OCI-LY3 (cell line): Measurements from ENCODE around the gene ADGRV1.

Source experiments
- CTCF ChIP-seq: fragments of 200-600, 300-600 bp; sonication (generic); IDR thresholded peaks from 2 replicates; pipeline ENCODE4 v1.5.1; 2014; ENCODE audit warnings: antibody characterized with exemption, low read length, low read depth
- EZH2phosphoT487 ChIP-seq: fragments of 200-600 bp; shearing (Covaris generic); IDR thresholded peaks from 2 replicates; pipeline ENCODE4 v1.6.1; 2018; ENCODE audit warnings: antibody characterized with exemption, mixed run types, low read depth

- no peak for TF ChIP-seq CTCF
- no peak for TF ChIP-seq EZH2phosphoT487
Observed at GRCh38 chr5:90962481-90962880, 403.9 kb downstream of the ADGRV1 start.
